WI38 (cell line): ENCODE data around the gene VRK1.

ENCODE experiments used
- H3K4me3 ChIP-seq: 2 replicates; pipeline ENCODE4 v1.5.1; 2011; ENCODE audit warnings: low read depth, mild to moderate bottlenecking, control low read depth, low read length
- TF ChIP-seq, protein P1 (sequence below): IDR thresholded peaks from 2 replicates; pipeline ENCODE4 v1.5.1; 2012; ENCODE audit warnings: low read depth, mild to moderate bottlenecking, control low read depth, low read length

VRK1 gene

DNA sequence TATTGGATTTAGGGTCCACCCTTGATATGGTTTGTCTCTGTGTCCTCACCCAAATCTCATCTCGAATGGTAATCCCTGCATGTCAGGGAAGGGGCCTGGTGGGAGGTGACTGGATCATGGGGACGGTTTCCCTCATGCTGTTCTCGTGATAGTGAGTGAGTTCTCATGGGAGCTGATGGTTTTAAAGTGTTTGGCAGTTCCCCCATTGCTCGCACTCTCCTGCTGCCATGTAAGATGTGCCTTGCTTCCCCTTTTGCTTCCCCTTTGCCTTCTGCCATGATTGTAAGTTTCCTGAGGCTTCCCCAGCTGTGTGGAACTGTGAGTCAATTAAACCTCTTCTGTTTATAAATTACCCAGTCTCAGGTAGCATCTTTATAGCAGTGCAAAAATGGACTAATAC is 118.3 kb downstream of the VRK1 start:
- no peak overlapping the region for H3K4me3 ChIP-seq
- TF ChIP-seq, protein P1, sequence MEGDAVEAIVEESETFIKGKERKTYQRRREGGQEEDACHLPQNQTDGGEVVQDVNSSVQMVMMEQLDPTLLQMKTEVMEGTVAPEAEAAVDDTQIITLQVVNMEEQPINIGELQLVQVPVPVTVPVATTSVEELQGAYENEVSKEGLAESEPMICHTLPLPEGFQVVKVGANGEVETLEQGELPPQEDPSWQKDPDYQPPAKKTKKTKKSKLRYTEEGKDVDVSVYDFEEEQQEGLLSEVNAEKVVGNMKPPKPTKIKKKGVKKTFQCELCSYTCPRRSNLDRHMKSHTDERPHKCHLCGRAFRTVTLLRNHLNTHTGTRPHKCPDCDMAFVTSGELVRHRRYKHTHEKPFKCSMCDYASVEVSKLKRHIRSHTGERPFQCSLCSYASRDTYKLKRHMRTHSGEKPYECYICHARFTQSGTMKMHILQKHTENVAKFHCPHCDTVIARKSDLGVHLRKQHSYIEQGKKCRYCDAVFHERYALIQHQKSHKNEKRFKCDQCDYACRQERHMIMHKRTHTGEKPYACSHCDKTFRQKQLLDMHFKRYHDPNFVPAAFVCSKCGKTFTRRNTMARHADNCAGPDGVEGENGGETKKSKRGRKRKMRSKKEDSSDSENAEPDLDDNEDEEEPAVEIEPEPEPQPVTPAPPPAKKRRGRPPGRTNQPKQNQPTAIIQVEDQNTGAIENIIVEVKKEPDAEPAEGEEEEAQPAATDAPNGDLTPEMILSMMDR, result no peak

DNA sequence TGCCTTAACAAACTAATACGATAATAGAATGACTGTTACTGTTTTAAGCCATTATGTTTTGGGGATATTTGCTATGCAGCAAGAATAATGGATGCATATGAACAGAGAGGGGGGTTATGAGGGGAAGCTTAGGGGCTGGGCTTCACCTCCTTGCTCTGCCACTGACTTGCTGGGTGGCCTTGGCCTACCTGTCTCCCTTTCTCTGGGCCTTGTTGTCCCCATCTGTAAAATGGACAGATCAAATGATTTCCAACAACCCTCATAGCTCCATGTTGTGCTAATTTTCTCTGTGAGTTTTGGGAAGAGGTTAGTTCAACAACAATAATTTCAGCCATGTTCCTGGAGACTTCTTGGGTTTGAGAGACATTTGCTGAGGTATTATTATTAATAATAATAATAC is 119.6 kb downstream of the VRK1 start:
- TF ChIP-seq, protein P1, result no peak
- H3K4me3 ChIP-seq, result no peak overlapping the region

DNA sequence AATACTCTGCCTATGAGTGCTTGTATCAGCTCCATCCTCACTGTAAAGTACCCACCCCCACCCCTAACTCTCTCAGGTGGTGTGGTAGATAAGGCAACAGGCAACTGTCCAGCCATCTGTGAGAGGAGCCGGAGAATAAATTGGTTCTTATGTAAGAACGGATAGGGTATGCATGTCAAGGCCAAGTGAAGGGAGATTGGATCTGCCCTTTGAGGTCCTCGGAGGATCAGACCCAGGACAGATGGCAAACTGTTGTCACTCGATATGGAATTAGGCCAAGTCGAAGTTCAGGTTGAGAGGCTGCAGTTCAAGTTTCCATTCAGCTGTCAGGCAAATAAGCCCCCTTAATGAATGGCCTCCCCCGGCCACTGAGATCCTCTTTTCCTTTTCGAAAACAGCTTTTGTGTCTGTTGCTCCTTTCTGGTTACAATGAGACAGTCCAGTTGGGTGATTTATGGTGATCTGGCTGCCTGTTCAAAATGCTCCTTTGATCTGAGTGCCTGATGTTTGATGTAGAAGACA is 120.3 kb downstream of the VRK1 start:
- TF ChIP-seq, protein P1, result no peak

DNA sequence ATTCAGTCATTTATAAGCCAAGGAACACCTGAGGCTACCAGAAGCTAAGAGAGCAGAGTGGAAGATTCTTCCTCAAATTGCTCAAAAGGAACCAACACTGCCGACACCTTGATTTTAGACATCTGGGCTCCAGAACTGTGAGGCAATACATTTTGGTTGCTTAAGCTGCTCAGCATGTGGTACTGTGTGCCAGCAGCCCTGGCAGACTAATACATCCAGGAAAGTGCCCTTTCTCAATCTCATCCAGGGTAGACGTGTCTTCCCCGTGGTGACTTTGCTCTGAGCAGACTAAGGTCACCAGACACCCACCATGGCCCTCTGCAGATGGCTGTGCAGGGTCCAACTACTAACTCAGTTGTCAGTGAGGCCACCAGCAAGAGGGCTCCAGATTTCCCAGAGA is 122.8 kb downstream of the VRK1 start:
- TF ChIP-seq, protein P1, result no peak
- no peak overlapping the region for H3K4me3 ChIP-seq

More for the DNA sequence above, 120.3 kb downstream of the VRK1 start:
- no peak overlapping the region for H3K4me3 ChIP-seq

DNA sequence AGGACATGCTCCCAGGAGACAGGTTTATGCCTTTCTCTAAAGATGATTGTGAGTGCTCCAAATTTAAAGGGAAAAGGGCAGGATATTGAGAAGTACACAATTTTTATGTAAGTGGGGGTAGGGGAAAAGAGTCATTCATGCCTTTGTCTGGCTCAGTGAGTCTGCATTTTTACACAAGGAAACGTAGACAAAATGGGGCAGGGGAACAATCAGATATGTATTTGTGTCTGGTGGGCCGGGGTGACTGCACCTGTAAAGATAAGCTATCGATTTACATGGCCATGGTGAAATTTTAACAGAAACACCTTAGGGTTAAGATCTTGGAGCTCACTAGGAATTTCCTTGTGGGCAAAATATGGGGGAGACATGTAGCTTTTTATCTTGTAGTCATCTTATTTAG is 123.6 kb downstream of the VRK1 start:
- TF ChIP-seq, protein P1, result no peak
- no peak overlapping the region for H3K4me3 ChIP-seq

DNA sequence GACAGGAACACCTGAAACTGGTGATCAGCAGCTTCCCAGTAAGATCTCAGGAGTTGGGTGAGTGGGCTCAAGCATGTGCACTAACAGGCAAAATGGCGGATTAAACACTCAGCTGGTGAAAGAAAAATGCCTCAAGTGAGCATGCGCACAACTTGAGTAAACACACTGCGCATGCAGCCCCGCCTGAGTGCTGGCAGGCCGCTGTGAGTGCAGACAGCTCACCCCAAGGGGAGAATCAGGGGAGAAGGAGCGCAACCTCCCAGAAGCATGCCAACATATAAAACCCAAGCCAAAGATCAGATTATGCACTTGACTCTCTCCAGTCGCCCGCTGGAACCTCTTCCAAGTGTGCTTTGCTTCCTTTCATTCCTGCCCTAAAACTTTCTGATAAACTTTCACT is 125.8 kb downstream of the VRK1 start:
- TF ChIP-seq, protein P1, result no peak
- no peak overlapping the region for H3K4me3 ChIP-seq

DNA sequence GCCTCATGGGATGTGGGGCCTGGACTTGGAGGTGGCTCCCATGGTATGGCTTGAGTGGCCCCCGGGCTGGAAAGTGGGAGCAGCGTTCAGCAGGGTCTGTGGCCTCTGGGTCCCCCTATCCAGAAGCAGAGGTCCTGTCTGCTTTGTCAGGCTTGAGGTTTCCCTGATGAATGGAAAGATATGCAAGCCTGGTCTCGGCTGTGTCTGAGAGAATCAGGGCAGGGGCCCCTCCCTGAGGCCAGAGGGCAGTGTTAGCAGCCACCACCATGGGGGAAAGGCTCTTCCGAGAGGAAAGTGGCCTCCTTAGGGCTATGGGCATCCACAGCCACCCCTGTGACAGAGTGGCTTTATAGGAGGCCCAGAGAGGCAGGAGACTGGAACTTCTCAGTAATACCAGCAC is 128.2 kb downstream of the VRK1 start:
- TF ChIP-seq, protein P1, result no peak
- no peak overlapping the region for H3K4me3 ChIP-seq
